H1 (cell line): ENCODE results near the gene SPACDR. TPM values are rescaled to one million over a fixed set of nuclear protein-coding genes. Genes with fewer than 3 reads are reported as not detected.

ENCODE experiments used
- ATF3 ChIP-seq: IDR thresholded peaks from 2 replicates; pipeline ENCODE4 v1.6.1; 2011; ENCODE audit warnings: low read depth, mild to moderate bottlenecking, low read length; ENCODE audit not compliant: insufficient read depth
- EGR1 ChIP-seq: IDR thresholded peaks from 2 replicates; pipeline ENCODE4 v1.6.1; 2011; ENCODE audit warnings: low read depth, low read length, borderline replicate concordance
- KDM5A ChIP-seq: fragments of 200-600 bp; IDR thresholded peaks from 2 replicates; pipeline ENCODE4 v1.7.1; 2012; ENCODE audit warnings: mild to moderate bottlenecking, low read length, inconsistent platforms, mixed read lengths
- RAD21 ChIP-seq, 2 experiments: IDR thresholded peaks in 1 of 2; conservative IDR thresholded peaks in 1 of 2; 2 replicates each; pipeline ENCODE4 v1.6.1; 2011; ENCODE audit warnings: low read depth in 2 of 2, low read length in 2 of 2, improper control_type of control experiment in 1 of 2, inconsistent platforms in 1 of 2, mild to moderate bottlenecking in 1 of 2, moderate library complexity in 1 of 2
- SIN3A ChIP-seq, 2 experiments: IDR thresholded peaks in 1 of 2; conservative IDR thresholded peaks in 1 of 2; 2 replicates each; pipeline ENCODE4 v1.6.1; 2011 to 2012; ENCODE audit warnings: low read length in 2 of 2, improper control_type of control experiment in 1 of 2, low read depth in 1 of 2, mild to moderate bottlenecking in 1 of 2
- TAF7 ChIP-seq: optimal IDR thresholded peaks from 2 replicates; pipeline ENCODE3; 2011; ENCODE audit warnings: low read depth, mild to moderate bottlenecking, inconsistent platforms, low read length, moderate library complexity, borderline replicate concordance
- polyA plus RNA-seq, 7 experiments: library from polyadenylated mRNA; depleted of rRNA in 3 of 7; stranded (reverse) in 5 of 7; unstranded in 2 of 7; fragments of >200 nt in 5 of 7; fragments of 200-250 nt in 2 of 7; gene quantifications; 1 replicate in 5 of 7; 2 replicates in 1 of 7; 4 replicates in 1 of 7; pipeline versions ENCODE4 v1.2.1 to v1.2.3, GENCODE V29; 2011 to 2013; ENCODE audit warnings: missing spikeins in 2 of 7, mixed read lengths in 2 of 7
- total RNA-seq: library from RNA; stranded (reverse); fragmentation: NEBNext Ultra II Directional; extraction: Animal tissue kit (Norgen Biotek cat#: 25700); gene quantifications from 2 replicates; pipeline ENCODE4 v1.2.1, GENCODE V29; 2021

The SPACDR gene
- total and polyA plus RNA-seq, 2 of the 8 experiments (the other 6 are each of a cell fraction or from before 2014, with no cell fraction given) = 0.26 TPM; not detected in 1

- TF ChIP-seq SIN3A (conservative IDR thresholded peaks at IDR 0.05 in 1 of 2, IDR thresholded peaks at IDR 0.05 in 1 of 2; ENCODE audit: low read depth in 1 of 2, low read length in 2 of 2) = 0 out of 4 replicates have a peak, but pooled peaks of 1 of the 2 experiments have one; percentile 60
- no peak for TF ChIP-seq EGR1
- no peak for TF ChIP-seq KDM5A
- no peak for TF ChIP-seq ATF3
- TF ChIP-seq RAD21 (IDR thresholded peaks at IDR 0.05 in 1 of 2, conservative IDR thresholded peaks at IDR 0.05 in 1 of 2; ENCODE audit: low read depth in 2 of 2, low read length in 2 of 2) = peak; percentile 23 to 42; a peak in 3 of 4 replicates
- no peak for TF ChIP-seq TAF7
Observed at GRCh38 chr7:100476903-100477870, 13.1 kb upstream of the SPACDR start (continued).
